ENCODE measurements around the gene SAP130.

Gene SAP130

DNA sequence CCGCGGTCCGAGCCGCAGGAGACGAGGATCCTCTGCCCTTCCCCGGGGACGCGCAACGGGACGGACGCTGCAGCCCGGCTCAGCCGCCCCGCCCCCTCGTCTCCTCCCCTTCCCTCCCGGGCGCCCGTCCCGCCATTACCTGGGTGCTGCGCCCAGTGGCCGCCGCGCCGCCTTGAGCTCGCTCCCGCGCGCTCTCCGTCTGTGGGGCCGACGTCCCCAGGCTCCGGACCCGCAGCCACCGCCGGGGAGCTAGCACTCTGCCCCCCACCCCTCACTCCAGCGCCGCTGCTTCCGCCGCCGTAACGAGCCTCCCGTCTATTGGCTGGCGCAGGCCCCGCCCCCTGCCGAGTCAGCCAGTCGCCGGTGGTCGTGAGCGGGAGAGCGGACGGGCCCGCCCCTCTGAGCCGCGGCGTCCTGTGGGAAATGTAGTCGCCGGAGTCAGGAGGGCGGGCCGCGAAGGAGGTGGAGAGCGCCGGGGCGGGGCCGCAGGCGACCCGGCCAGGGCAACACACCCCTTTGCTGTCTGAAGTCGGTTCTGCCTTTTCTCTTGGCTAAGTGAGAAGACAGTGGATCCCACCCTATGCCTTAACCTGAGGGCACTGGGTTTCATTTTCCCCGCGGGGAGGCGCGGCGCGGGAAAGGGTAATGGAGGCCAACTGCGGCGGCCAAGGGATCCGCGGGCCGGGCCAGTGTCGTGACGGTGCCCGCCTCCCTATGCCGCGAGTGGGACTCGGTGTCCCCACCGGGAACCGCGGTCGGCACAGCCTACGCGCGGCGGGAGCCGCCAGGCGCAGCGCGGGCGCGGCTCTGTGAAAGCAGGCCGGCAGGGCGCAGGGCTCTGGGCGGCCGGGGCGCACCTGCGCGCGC, at the start of gene SAP130:
SAP130 (minus strand) TSS at position 259 of the 867 bp plus-strand sequence. CDS start 1,767 bp downstream, outside the sequence.
- peak; percentile 78 for DNase-seq (ENCODE audit: low read depth, low spot score)

DNA sequence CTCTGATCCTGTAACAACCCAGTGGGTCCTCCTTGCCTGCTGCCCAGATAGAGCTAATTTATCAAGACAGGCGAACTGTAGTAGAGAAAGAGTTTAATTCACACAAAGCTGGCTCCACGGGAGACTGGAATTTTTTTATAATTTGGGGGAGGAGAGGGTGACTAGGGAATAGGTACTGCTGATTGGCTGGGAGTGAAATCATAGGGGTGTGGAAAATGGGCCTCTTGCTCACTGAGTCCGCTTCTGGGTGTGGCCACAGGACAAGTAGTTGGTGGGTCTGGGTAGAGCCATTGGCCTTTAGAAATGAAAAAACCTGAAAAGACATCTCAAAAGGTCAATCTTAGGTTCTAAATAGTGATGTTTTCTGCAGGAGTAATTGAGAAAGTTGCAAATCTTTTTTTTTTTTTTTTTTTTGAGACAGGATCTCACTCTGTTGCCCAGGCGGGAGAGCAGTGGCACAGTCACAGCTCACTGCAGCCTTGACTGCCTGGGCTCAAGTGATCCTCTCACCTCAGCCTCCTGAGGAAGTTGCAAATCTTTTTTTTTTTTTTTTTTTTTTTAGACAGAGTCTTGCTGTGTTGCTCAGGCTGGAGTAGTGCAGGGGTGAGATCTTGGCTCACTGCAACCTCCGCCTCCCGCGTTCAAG, 48.7 kb upstream of the SAP130 start:
- DNase-seq (ENCODE audit: low read depth, low spot score), result no peak

DNA sequence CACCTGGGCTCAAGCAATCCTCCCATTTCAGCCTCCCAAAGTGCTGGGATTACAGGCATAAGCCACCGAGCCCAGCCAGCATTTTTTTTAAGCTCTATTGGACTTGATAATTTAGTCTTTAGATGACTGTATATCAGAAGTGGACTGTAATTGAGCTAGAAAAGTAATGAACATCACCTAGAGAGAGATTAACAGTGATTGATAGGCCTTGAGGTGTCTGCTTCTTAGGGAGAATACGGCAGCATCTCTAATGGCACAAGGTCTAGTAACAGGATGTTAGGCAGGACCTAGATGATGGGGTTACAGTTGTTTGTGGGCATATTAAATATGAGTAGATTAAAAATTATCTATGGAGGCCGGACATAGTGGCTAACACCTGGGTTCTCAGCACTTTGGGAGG, 45.4 kb upstream of the SAP130 start:
- no peak for DNase-seq (ENCODE audit: low read depth, low spot score)

DNA sequence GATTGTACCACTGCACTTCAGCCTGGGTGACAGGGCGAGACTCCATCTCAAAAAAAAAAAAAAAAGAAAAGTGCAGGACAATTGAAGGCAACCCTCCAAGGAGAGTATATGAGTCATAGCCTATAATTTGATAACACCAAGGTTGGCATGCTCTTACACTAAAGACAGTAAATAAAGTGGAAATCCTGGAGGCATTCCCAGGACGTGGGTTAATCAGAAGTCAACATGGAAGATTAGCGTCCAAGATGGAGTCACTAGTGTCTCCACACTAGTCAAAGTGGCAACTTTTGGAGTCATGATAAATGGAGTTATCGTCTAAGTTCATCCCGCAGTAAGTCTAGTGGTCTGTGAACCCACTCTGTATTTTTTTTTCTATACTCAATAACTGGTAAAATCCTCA, 41.9 kb upstream of the SAP130 start:
- DNase-seq (ENCODE audit: low read depth, low spot score), result no peak

DNA sequence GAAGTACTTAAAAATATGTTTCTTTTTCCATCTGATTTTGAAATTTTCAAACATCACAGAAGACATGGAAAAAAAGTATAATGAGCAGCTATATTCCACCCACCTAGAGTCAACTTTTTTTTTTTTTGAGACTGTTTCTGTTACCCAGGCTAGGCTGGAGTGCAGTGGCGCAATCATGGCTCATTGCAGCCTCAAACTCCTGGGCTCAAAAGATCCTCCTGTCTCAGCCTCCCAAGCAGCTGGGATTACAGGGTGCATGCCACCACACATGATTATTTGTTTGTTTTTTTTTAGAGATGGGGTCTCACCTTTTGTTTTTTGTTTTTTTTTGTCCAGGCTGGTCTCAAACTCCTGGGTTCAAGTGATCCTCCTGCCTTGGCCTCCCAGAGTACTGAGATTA, 36.5 kb upstream of the SAP130 start:
- no peak for DNase-seq (ENCODE audit: low read depth, low spot score)

DNA sequence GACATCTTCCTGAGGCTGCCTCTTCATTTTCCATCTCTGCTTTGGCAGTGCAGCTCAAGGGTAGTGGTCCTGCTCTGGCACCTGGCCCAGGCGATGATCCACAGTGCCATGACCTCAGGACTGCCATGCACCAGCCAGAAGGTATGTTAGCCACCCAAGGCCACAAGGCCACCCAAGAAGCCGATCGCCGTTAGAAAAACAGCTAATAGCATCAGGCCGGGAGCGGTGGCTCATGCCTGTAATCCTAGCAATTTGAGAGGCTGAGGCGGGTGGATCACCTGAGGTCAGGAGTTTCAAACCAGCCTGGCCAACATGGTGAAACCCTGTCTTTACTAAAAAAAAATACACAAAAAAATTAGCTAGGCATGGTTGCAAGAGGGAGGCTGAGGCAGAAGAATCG, 34.7 kb upstream of the SAP130 start:
- DNase-seq (ENCODE audit: low read depth, low spot score), result no peak

DNA sequence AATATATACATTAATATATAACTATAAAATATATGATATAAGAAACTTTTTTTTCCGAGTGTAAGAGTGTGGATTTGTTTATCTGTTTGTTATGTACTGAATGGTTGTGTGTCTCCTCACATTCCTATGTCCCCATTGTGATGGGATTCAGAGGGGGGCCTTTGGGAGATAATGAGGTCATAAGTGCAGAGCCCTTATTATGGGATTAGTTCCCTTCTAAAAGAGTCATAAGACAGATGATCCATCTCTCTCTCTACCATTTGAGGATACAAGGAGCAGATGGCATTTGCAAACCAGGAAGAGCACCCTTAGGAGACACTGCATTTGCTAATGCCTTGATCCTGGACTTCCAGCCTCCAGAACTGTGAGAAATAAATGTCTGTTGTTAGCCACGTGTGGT, 30.3 kb upstream of the SAP130 start:
- DNase-seq (ENCODE audit: low read depth, low spot score), result no peak

DNA sequence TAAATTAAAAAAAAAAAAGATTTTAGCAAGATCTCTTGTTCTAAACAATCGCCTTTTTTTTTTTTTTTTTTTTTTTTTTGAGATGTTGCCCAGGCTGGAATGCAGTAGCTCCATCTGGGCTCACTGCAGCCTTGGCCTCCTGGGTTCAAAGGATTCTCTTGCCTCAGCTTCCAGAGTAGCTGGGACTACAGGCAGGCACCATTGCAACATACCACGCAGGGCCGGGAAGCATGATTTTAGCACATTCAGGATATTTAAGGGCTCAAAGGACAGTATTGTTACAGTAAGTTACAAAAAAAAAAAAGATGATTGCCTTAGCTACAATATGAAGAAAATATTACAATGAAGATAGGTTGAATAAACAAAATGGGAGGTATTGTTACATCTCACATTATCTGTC, 29.5 kb upstream of the SAP130 start:
- DNase-seq (ENCODE audit: low read depth, low spot score), result no peak

DNA sequence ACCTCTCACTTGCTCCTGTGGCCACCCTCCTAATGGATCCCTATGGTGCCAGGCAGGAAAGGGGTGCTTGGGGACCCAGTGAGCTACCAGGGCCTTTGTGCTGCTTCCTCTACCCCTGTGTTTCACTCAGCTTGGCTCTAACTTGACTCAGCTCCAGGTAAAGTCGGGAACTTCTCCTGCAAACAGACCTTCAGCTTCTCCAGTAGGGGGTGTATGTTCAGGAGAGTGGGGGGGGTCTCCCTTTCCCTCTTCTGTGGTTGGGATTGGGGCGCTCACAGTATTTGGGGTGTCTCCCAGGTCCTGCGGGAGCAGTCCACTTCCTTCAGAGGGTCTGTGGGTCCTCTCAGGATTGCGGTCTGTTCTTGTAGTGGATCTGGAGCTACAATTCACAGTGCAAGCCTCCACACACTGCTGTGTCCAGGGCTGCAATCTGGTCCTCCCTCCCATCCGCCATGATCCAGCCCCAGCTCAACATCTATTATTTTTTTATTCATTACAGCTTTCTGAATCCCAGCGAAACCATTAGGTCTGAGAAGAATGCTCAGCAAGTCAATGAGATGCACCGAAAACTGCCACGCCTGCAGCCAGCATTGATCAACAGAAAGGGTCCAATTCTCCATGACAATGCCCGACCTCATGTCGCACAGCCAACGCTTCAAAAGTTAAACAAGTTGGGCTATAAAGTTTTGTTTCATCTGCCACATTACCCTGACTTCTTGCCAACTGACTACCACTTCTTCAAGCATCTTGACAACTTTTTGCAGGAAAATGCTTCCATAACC, 26.4 kb upstream of the SAP130 start:
- DNase-seq (ENCODE audit: low read depth, low spot score), result no peak

DNA sequence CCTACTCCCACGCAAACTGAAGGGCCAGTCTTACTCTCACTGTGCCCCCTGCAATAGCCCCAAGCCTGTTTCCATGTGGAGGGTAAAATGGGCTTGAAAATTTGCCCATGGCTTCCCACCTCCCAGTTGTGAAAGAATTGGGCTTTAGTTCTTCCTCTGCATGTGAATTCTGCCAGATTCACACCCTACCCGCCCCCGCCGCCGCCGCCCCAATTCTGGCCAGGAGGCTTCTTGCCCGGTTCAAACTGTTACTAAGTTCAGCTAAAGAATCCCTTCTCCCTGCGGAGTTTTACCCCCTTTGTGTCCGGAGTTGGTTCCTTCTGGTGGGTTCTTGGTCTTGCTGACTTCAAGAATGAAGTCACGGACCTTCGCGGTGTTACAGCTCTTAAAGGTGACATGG, 25.5 kb upstream of the SAP130 start:
- no peak for DNase-seq (ENCODE audit: low read depth, low spot score)

DNA sequence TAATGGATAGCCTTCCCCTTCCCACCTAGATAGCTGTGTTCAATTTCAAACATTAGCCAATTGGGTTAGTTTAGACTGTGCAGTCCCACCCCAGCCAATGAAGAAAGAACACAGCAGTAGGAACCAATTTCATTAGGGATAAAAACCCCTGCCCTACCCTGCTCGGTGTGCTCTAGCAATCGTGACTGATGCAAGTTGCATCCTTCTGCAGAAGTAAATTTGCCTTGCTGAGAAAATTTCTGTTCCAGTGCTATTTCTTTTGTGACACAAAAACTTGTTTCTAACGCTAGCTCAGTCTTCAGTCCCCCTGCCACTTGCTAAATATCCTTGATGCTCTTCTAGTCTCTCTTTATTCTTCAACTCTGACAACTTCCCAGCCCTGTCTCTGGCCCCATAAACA, 15.2 kb upstream of the SAP130 start:
- no peak for DNase-seq (ENCODE audit: low read depth, low spot score)

DNA sequence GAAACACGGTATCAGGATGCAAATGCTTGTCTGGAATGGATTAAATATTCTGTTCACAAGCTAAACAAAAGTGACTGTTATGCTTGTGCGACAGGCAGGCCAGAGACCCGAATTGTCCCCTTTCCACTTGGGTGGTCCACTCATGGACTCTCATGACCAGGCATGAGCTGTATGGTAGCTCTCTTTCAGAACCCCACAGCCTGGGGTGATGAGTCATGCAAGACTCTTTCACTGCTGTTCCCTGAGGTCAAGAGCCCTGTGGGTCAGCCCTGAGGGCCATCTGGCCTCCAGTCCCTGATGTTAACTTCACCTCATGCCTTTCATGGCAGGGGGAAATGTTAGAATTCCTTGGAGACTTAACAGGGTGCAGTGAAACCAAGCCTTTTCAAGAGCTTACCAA, 13.7 kb upstream of the SAP130 start:
- DNase-seq (ENCODE audit: low read depth, low spot score), result no peak

DNA sequence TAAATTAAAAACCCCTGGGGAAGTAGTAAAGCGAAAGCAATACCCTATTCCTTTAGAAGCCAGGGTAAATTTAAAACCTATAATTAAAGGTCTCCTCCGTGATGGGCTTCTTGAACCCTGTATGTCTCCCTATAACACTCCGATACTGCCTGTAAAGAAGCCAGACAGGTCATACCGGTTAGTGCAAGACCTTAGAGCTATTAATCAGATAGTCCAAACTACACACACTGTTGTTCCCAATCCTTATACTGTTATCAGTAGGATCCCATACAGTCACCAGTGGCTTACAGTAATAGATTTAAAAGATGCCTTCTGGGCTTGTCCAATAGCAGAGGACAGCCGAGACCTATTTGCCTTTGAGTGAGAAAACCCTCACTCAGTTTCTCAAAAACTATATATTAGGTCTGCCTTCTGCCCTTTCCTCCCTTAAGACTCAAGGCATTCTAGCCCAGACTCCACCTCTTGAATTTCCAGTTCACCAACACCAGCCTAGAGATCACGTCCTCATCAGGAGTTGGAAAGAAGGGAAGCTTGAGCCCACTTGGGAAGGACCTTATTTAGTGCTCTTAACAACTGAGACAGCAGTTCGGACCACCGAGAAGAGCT, 12.4 kb upstream of the SAP130 start:
- DNase-seq (ENCODE audit: low read depth, low spot score), result no peak

DNA sequence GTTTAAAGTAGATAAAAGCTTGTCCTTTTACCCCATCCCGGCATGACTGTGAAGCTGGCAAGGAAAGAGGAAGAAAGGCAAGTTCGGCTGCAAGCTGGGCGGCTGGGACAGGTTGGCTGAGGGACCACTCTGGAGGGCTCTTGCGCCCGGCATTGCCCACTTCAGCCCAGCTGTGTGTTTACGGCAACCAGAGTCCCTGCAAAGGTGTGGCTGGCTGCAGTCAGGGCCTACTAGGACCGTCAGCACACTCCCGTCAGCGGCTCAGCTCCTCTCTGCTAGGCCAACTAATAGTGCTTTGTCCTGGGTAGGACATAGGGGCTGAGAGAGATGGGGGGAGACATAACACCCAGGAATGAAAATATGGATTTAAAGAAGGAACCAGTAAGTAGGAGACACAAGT, 11.7 kb upstream of the SAP130 start:
- no peak for DNase-seq (ENCODE audit: low read depth, low spot score)

DNA sequence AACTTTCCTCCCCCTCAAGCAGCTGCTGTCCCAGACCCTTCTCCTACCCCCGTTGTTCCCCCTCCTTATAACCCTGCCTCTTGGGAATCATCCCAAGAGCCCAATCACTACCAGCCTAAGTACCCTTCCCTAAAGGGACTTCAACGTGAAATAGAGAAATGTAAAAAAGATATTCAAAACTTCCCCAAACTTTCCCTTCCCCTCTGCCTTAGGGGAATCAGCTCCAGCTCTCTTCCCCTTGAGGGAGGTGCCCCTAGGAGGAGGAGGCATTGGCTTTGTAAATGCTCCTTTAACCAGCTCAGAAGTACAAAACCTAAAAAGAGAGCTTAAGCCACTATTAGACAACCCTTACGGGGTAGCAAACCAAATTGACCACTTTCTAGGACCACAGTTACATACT, 10.6 kb upstream of the SAP130 start:
- DNase-seq (ENCODE audit: low read depth, low spot score), result no peak

DNA sequence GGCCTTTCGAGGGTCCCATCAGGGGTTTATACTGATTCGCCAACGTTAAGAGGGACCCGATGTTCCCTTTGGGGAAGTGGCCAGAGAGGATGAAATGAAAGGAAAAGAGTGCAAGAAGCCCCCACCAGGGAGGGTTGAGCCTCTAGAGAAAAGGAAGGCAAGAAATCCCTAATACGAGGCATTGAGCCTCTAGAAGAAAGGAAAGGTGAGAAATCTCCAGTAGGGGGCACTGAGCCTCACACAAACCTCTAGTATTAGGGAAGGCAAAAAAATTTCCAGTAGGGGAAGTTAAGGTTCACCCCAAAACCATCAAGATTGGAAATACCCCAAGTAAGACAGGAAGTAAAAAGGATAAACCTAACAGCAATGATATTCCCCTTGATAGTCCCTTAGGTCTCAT, 9.8 kb upstream of the SAP130 start:
- no peak for DNase-seq (ENCODE audit: low read depth, low spot score)

DNA sequence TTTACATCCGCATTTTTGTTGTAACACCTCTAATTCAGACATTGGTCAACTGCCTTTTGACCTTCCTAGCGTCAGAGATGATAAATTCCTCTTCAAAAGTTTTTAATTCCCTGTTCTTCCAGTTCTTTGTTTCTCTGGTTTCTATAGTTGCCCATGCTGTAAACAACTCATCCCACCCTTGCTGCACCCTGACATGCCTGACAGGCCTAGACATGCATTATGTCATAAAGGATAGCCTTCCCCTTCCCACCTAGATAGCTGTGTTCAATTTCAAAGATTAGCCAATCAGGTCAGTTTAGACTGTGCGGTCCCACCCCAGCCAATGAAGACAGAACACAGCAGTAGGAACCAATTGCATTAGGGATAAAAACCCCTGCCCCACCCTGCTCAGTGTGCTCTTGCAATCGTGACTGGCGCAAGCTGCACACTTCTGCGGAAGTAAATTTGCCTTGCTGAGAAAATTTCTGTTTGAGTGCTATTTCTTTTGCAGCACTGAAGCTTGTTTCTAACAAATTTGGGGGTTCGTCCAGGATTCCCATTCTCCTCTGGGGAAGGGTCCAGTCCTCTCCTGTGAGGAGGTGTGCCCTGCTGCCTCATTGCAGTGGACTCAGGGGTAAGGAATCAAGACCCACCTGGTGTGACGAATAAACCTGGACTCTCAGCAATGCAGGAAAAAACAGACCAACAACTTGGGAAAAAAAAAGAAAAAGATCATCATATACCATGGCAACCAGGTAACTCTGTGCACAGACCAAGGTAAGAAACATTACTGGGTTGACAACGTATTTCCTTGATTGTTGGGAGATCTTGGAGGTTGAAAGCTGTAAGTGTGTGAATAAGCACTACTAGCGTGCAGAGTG, 9.1 kb upstream of the SAP130 start:
- DNase-seq (ENCODE audit: low read depth, low spot score), result no peak

DNA sequence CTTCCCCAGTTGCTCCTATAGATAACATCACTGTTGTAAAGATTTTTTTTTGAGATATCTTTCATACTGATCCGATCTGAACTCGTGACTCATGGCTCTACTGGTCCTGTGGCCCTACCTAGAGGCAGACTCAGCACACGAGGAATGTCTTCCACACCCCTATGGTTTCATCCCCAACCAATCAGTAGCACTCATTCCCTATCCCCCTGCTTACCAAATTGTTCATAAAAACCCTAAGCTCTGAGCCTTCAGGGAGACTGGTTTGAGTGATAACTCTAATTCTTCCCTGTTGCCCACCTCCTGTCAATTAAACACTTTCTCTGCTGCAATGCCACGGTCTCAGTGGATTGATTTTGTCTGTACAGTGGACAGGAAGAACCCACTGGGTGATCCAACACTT, 4.2 kb upstream of the SAP130 start:
- DNase-seq (ENCODE audit: low read depth, low spot score), result no peak

DNA sequence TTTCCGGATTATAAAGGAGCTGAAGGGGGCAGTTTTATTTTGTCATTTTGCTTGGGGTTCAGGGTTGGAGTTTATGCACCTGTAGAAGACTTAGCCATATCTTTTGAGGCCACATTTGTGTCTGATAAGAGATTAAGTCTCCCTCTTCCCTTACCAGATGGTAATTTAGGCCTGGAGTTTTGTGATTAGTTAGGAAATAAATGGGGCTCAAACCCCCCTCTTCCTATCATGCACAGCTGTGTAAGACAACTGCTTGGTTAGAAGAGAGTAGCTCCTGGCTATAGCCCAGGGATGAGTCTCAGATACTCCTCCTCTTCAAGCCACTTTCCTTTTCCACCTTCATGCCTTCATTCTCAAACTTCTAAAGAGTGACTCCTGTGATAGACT, 802 bp upstream of the SAP130 start:
- DNase-seq (ENCODE audit: low read depth, low spot score), result no peak

DNA sequence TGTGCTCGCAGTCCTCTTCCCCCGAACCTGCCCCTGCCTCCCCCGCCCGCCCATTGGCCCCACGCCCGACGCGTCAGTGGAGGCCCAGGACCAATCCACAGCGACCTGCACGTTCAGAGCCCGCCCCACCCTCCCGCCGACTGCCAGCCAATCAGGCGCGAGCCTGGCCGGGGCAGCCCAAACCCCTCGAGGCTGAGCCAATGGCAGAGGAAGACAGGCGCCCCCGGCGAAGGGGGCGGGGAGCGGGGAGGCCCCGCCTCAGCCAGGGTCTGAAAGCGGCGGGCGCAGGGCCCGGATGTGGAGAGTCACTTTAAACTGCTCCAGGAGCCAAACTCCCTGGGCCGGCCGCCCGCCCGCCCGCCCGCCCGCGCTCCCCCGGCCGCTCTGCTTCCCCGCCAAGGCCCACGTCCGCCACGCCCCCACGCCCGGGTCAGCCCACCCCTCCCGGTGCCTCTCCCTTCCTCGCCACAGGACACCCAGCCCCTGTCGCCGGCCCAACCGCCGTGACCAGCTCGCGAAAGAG, 520 bp downstream of the SAP130 start:
- peak; percentile 96 for DNase-seq (ENCODE audit: low read depth, low spot score)
